GM12872 (cell line): ENCODE results near the gene PDE10A.

ENCODE experiments used
- CTCF ChIP-seq: IDR thresholded peaks from 3 replicates; pipeline ENCODE4 v1.5.1; 2011; ENCODE audit warnings: low read depth, mild to moderate bottlenecking, low read length, moderate library complexity; ENCODE audit not compliant: insufficient read depth

Gene PDE10A

DNA sequence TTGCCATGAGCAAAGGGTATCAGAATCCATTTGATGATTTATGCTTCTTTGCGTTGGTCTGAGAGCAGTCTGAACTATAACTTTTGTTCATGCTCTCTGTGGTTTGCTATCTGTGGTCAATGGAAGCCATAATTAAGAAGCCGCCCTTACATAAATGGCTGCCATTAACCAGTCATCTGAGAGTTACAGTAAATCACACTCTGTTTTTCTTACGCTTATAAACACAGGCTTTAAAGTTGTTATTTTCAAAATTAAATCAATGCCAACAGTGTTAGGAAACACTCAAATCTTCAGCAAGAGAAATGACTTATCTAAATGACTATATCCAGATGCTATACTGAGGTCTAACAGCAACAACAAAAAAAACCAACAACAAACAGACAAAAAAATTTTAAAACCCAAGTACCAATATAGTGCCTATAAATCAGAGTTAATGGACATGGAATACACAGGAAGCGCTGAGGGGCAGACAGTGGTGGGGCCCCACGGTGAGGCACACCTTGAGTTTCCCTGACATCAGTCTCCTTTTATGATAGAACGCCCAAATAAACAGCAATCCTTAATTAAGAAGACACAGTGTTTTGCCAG, 245.7 kb downstream of the PDE10A start:
- TF ChIP-seq CTCF, result no peak

DNA sequence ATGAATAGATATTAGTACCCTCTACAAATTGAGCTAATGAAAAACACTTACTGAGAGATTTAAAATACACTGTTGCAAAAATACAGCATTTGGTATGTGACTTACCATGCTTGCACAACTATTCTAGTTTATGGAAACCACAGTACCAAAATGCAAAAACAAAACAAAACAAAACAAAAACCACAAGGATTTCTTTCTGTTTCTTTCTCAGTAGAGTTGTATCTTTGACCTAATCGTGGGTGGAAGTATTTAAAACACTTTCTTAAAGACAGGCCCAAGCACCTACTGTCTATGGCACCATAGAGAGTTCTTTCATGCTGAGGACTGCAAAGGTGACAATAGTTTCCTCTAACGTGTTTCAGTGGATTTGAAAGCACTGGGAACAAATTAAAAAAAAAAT, 258.3 kb downstream of the PDE10A start:
- TF ChIP-seq CTCF, result no peak

GRCh38 chr6:165404296-165404695, 258.7 kb downstream of the PDE10A start:
- no peak for TF ChIP-seq CTCF

DNA sequence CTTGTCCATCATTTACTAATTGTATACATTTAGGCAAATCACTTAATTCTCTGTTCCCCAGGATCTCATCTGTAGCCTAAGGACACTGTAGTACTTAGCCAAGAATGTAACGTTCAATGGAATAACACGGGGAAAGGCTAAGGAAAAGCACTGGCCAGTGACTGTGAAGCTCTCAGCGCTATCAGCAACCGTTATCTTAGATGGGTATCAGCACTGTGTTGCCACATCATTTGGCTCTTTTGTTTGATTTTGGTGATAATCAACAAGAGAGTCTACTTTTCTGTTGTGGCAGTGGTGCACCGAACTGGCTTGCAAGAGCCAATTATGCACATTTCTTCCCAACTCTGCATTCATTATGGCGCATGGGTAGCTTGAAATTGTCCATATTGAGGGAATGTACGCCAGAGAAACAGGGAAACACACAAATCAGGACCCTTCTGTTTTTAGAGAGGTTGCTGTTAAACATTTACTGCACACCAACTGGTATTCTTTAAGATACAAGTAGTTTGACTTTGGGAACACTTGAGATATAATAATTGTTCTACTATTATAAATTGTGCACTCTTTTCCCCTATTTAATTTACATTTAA, 259.9 kb downstream of the PDE10A start:
- TF ChIP-seq CTCF, result no peak

DNA sequence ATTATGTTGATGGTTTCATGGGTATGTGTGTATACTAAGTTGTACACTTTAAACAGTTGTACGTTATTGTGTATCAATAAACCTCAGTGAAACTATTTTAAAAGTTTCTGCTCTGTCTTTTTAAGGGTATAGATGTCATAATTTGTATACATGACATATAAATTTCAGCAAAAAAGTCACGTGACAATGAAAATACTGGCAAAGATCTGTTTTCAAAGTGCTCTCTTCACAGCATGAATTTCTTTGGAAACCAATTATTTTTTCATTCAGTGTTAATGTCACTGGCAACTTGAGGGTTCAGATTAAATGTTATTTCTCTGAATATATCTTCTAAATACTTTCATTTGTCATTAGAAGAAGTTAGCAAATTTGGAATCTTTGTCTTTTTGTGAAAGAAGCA, 261.9 kb downstream of the PDE10A start:
- no peak for TF ChIP-seq CTCF

GRCh38 chr6:165390475-165390874, 272.6 kb downstream of the PDE10A start:
- no peak for TF ChIP-seq CTCF

- TF ChIP-seq CTCF, result no peak
Measured at GRCh38 chr6:165389534-165389933, 273.5 kb downstream of the PDE10A start.
